DND-41 (cell line): ENCODE measurements around the gene COL19A1.

Experiments
- EZH2 ChIP-seq: IDR thresholded peaks from 3 replicates; pipeline ENCODE4 v1.6.1; 2012; ENCODE audit warnings: borderline replicate concordance, low read depth, mild to moderate bottlenecking, moderate library complexity, low read length, inconsistent platforms; ENCODE audit not compliant: severe bottlenecking
- TF ChIP-seq, protein P1 (sequence below): IDR thresholded peaks from 2 replicates; pipeline ENCODE4 v1.5.1; 2012; ENCODE audit warnings: borderline replicate concordance, low read length, moderate library complexity, mild to moderate bottlenecking; ENCODE audit not compliant: poor library complexity, severe bottlenecking; ENCODE audit errors: extremely low read depth

GRCh38 chr6:70150521-70150920 lies 284.2 kb downstream of the COL19A1 start:
- TF ChIP-seq, protein P1, sequence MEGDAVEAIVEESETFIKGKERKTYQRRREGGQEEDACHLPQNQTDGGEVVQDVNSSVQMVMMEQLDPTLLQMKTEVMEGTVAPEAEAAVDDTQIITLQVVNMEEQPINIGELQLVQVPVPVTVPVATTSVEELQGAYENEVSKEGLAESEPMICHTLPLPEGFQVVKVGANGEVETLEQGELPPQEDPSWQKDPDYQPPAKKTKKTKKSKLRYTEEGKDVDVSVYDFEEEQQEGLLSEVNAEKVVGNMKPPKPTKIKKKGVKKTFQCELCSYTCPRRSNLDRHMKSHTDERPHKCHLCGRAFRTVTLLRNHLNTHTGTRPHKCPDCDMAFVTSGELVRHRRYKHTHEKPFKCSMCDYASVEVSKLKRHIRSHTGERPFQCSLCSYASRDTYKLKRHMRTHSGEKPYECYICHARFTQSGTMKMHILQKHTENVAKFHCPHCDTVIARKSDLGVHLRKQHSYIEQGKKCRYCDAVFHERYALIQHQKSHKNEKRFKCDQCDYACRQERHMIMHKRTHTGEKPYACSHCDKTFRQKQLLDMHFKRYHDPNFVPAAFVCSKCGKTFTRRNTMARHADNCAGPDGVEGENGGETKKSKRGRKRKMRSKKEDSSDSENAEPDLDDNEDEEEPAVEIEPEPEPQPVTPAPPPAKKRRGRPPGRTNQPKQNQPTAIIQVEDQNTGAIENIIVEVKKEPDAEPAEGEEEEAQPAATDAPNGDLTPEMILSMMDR: no peak
- no peak for TF ChIP-seq EZH2
